HG03439 (cell line): ENCODE data around the gene UNC5B.
"Not testable (repeated sequence)": the region's sequence is repeated elsewhere in the genome, so short reads cannot be mapped to it uniquely, and the experiment has no call there.

ENCODE experiments used
- ATAC-seq: cut with Tn5 transposase; IDR thresholded peaks from one replicate; pipeline ENCODE4 v1.9.1; 2021; ENCODE audit warnings: mild to moderate bottlenecking, moderate library complexity; ENCODE audit not compliant: unreplicated experiment

UNC5B gene

GRCh38 chr10:71294091-71294561 lies 81.8 kb downstream of the UNC5B start:
- no peak for ATAC-seq

GRCh38 chr10:71294856-71295255 lies 82.5 kb downstream of the UNC5B start:
- no peak for ATAC-seq

DNA sequence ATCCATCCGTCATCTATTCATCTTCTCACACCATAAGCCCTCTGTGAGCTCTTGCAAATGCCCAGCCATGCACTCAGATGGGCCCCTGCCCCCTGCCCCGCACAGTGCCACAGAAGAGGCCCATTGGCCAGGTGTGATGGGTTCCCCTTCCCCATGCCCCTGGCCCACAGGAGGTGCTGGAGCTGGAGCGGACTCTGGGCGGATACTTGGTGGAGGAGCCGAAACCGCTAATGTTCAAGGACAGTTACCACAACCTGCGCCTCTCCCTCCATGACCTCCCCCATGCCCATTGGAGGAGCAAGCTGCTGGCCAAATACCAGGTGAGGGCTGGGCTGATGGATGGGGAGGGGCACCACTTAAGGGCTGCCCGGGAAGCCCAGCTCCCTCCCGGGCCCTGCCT lies 83.3 kb downstream of the UNC5B start:
- ATAC-seq, result no peak

GRCh38 chr10:71296086-71296485 lies 83.7 kb downstream of the UNC5B start:
- no peak for ATAC-seq

GRCh38 chr10:71296811-71297210 lies 84.4 kb downstream of the UNC5B start:
- not testable (repeated sequence) for ATAC-seq

- no peak for ATAC-seq
Observed at GRCh38 chr10:71297343-71297742, 85.0 kb downstream of the UNC5B start.

GRCh38 chr10:71299071-71299785 lies 86.9 kb downstream of the UNC5B start:
- ATAC-seq, result no peak

DNA sequence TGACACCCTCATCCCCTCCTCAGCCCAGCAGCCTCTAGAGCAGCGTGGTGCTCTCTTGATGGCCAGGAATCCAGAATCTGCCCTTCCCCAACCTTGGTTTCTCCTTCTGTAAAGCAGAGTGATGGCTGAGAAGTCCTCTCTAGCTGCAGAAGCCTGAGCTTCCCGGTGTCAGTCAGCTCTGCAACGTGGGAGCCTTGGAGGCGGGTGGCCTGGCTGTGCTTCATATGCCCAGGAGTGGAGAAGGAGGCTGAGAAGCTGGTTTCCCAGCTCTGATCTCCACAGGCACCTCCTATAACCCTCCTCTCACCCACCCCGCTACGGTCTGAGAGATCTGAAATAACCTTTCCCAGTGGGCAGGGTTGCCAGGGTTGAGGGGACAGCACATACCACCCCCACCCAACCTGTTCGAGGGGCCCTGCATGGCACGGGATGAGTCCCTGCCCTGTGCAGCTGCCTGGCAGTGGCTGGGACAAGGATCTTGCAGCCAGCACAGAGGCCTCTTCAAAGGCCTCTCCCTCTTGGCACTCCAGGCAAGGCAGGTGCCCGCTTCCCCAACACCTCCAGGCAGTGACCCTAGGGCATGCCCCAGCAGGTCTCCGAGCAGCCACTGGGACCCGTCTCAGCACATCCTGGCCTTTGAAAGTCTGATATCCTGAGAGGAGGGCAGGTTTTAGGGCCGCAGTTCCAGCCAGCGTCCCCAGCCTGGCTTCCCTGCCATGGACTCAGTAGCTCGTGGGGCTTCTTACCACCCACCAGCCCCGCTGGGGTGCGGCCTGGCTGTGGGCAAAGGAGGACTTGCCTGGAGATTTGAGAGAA lies 88.4 kb downstream of the UNC5B start:
- no peak for ATAC-seq

DNA sequence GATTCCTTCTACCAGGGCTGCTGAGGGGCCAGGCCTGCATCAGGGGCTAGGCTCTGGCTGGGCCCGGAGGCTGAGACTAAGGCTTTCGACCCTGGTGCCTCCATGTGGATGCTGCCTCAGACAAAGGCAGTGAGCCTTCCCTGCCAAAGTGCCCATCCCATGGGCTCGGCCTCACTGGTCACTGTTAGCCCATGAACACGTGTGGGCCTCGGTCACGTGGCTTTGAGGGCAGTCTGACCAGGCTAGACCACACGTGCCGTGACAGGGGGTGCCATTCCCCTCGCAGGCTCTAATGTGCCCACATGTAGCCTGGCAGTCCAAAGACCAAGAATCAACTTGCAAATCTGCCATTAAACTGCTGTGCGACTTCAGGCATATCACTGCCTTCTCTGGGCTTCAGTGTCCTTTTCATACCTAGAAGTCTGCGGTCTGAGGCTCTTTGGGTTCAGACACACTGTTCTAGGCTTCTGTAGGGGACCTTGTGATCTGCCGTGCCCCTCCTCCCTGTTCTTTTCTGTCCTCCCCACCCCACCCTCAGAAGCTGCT lies 89.1 kb downstream of the UNC5B start:
- no peak for ATAC-seq

- no peak for ATAC-seq
Observed at GRCh38 chr10:71302451-71302850, 90.1 kb downstream of the UNC5B start.

GRCh38 chr10:71302874-71303568 lies 90.7 kb downstream of the UNC5B start:
- ATAC-seq, result no peak

DNA sequence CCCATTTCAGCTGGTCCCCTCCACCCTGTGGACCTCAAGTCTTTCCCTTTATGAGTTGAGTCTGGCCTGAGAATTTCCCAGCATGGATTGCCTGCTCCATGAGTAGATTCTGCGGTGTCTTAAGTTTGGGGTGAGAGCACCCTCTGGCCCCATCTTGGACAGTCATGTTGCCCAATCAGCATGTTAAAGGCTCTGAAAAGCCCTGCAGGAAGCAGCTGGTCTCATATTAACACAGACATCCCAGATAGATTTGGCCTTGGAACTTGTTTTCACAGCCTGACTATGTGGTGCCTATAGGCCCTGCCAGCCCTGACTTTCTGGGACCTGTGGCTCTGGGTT lies 91.2 kb downstream of the UNC5B start:
- ATAC-seq, result no peak

DNA sequence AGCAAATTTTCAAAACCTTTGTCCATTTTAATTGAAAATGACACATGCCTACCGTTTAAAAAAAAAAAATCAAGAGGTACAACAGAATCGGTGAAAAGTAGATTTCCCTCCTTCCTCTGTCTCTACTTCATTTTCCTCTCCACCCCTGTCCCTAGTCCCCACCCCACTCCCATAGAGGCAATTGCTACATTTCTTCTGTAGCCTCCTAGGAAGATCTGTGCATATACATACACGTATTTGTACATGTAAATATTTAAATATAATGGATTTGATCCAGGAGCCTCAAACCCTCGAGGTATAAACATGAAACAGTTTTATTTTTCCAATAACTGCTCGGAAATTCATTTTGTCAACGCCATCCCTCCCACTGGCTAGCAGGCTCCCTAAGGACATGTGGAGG lies 92.5 kb downstream of the UNC5B start:
- no peak for ATAC-seq

- ATAC-seq, result no peak
Observed at GRCh38 chr10:71306979-71307378, 94.6 kb downstream of the UNC5B start.

DNA sequence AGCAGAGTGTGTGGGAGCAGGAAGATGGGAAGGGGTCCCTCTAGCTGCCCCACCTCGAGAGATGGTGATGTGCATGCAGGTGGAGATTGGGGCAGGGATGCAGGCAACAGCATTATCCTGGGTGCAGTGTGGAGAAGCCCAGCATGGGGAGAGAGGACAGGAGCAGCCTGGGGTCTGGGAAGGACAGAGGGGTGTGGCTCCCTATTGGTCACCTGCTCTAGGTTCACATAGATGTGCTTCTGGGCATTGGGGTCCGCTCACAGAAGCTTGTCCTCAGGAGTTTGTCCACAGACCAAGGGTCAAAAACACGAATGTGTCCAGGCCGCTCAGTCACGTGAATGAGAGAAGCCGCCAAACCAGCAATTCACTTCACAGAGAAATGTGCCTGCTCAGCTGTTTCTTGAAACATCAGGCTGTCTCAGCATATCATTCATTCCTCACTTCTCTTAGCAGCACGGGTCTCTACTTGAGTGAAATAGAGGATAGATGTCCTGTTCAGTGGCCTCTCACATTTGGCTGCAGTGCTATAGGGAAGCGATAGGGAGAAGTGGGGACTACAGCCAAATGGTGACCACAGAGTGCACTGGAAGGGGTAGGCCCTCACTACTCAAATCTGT lies 95.2 kb downstream of the UNC5B start:
- ATAC-seq, result no peak

- ATAC-seq, result no peak
Observed at GRCh38 chr10:71308244-71308643, 95.9 kb downstream of the UNC5B start.

DNA sequence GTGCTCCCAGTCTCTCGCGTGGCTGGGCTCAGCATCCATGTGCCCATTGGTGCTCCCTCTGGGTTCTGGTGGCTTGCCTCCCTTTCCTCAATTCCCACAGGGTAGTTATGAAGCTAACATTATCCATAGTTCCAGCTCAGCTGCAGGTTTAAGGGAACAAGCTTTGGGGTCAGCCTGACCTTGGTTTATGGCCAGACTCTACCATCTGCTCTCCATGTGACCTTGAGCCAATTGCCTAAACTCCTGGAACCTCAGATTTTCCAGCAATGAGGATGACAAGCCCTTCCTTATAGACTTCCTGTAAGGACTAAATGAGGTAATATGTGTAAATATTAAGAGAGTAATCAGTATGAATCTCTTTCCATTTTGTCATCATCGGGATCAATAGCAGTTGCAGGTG lies 96.6 kb downstream of the UNC5B start:
- no peak for ATAC-seq

- ATAC-seq, result no peak
Observed at GRCh38 chr10:71309919-71310318, 97.5 kb downstream of the UNC5B start.

DNA sequence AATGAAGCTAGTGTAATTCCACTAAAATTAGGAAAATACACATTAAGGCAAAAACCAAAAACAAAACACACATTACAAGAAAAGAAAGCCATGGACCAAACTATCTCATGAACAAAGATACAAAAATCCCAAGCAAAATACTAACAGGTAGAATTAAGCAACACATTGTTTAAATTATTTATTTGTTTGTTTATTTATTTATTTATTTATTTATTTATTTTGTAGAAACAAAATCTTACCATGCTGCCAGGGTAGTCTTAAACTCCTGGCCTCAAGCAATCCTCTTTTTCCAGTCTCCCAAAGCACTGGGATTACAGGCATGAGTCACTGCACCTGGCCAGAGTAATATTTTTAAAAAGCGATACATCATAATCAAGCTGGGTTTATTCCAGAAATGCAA lies 99.8 kb downstream of the UNC5B start:
- ATAC-seq, result no peak

DNA sequence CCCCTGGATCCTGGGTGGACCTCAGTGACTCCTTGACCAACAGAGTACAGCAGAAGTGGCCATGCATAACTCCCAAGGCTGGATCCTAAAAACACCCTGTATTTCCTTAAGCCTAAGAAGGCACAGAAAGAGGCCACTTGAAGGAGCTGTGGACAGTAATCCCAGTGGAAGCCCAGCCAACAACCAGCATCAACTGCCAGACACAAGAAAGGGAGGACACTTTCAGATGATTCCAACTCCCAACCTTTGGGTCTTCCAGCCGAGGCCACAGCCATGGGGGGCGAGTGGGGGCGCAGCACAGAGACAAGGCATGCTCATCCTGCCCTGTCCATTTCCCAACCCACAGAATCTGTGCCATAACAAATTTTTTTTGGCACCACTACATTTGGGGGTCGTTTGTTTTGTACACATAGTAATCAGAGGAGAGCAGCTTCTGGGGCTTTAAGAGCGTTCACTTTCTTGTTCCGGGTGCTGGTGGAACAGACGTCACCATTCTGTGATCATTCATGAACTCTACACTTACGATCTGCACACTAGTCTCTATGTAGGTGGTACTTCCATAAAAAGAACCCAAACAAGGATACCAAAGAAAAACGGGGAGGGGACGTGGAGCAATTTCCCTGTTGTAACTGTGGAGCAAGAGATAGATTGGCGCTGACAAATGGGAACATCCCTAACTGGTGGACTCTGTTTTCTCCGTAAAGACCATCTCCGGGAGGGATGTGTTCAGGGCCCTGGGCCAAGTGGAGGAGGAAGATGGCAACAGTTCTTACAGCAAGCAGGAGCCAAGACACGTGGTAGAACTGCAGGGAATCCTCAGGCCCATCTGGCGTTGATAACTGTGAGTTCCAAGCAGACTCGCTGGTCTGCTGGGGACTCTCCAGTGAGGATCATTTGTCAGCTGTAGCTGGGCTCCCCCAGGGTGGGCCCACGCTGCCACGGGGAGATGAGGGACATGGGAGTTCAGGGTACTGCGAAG lies 100.7 kb downstream of the UNC5B start:
- ATAC-seq, result no peak
